Measurements from ENCODE around the gene BLTP2.

GRCh38 chr17:28655160-28655559, 10.2 kb upstream of the BLTP2 start:
- no peak for TF ChIP-seq CTCF (IDR thresholded peaks at IDR 0.05)
- no peak for TF ChIP-seq POLR2A (IDR thresholded peaks at IDR 0.05)

Data from uterus (tissue), 2 donors.